ENCODE data around the gene SPAAR. TPM values are rescaled to one million over a fixed set of nuclear protein-coding genes. Genes with fewer than 3 reads are reported as not detected.

Gene SPAAR
- polyA plus RNA-seq (2011; rRNA removed) (0.23 and 0.32 TPM in 2 replicates), polyA minus RNA-seq (2011; rRNA and poly(A)+ RNA removed) (0.14 and 0.46 TPM in 2 replicates)

- Histone ChIP-seq H3K27me3 (ENCODE audit: control insufficient read depth, insufficient read depth, low read length) (no peaks in the 10 kb centered on the region), H3K36me3 (ENCODE audit: control insufficient read depth, insufficient read depth, low read length) (no peaks in the 10 kb centered on the region), H3K4me3 (ENCODE audit: low read depth, low read length) (no peak within 1 kb of the TSS)
- ChIA-PET CTCF (interaction anchor here (0.7 to 1.6 kb wide), 2 partner anchors 10 to 36 kb away, joined by 3 to 4 read pairs; no protein-coding TSS in a partner anchor), POLR2A (no interaction called here)
- DNase-seq (ENCODE audit: low read depth) = no peak
- no peak for TF ChIP-seq CTCF (IDR thresholded peaks at IDR 0.05; ENCODE audit: insufficient read depth, low read depth, low read length)
Observed at GRCh38 chr9:35909274-35909673, at the start of gene SPAAR. Gene SPAAR (plus strand): TSS chr9:35909490. CDS start chr9:35910464, 974 bp downstream.

- ChIA-PET POLR2A (no interaction called here), CTCF (interaction anchor here (1.3 to 4.6 kb wide), 3 partner anchors 16 to 22 kb away, joined by 3 to 21 read pairs (median 3); no protein-coding TSS in a partner anchor)
- peaks cover 12% of the 10 kb centered on the region for H3K27me3 ChIP-seq (ENCODE audit: control insufficient read depth, insufficient read depth, low read length)
- no peak overlapping the region for H3K4me3 ChIP-seq (ENCODE audit: low read depth, low read length)
- no peak for TF ChIP-seq CTCF (IDR thresholded peaks at IDR 0.05; ENCODE audit: insufficient read depth, low read depth, low read length)
- DNase-seq (ENCODE audit: low read depth) = no peak
- H3K36me3 ChIP-seq (ENCODE audit: control insufficient read depth, insufficient read depth, low read length) = no peaks in the 10 kb centered on the region
Observed at GRCh38 chr9:35859990-35860339, 49.3 kb upstream of the SPAAR start.

GRCh38 chr9:35861161-35861897 lies 48.0 kb upstream of the SPAAR start:
- ChIA-PET CTCF (interaction anchor here (1.0 to 1.1 kb wide), 3 partner anchors 10 to 35 kb away, joined by 3 to 6 read pairs (median 3); no protein-coding TSS in a partner anchor), POLR2A (no interaction called here)
- Histone ChIP-seq H3K27me3 (ENCODE audit: control insufficient read depth, insufficient read depth, low read length) (peaks cover 12% of the 10 kb centered on the region), H3K4me3 (ENCODE audit: low read depth, low read length) (no peak overlapping the region), H3K36me3 (ENCODE audit: control insufficient read depth, insufficient read depth, low read length) (no peaks in the 10 kb centered on the region)
- no peak for DNase-seq (ENCODE audit: low read depth)
- no peak for TF ChIP-seq CTCF (IDR thresholded peaks at IDR 0.05; ENCODE audit: insufficient read depth, low read depth, low read length)

- H3K36me3 ChIP-seq (ENCODE audit: control insufficient read depth, insufficient read depth, low read length) = no peaks in the 10 kb centered on the region
- TF ChIP-seq CTCF (IDR thresholded peaks at IDR 0.05; ENCODE audit: insufficient read depth, low read depth, low read length) = no peak
- peaks cover 12% of the 10 kb centered on the region for H3K27me3 ChIP-seq (ENCODE audit: control insufficient read depth, insufficient read depth, low read length)
- no peak overlapping the region for H3K4me3 ChIP-seq (ENCODE audit: low read depth, low read length)
- ChIA-PET POLR2A (no interaction called here), CTCF (no interaction called here)
- DNase-seq (ENCODE audit: low read depth) = no peak
Observed at GRCh38 chr9:35862328-35862727, 47.0 kb upstream of the SPAAR start.

GRCh38 chr9:35863583-35863982 lies 45.7 kb upstream of the SPAAR start:
- DNase-seq (ENCODE audit: low read depth) = no peak
- H3K27me3 ChIP-seq (ENCODE audit: control insufficient read depth, insufficient read depth, low read length) = peaks cover 12% of the 10 kb centered on the region
- ChIA-PET POLR2A (no interaction called here), CTCF (interaction anchor here (0.6 to 1.9 kb wide), 4 partner anchors 9 to 77 kb away, joined by 4 to 6 read pairs (median 4); no protein-coding TSS in a partner anchor)
- no peaks in the 10 kb centered on the region for H3K36me3 ChIP-seq (ENCODE audit: control insufficient read depth, insufficient read depth, low read length)
- no peak for TF ChIP-seq CTCF (IDR thresholded peaks at IDR 0.05; ENCODE audit: insufficient read depth, low read depth, low read length)
- no peak overlapping the region for H3K4me3 ChIP-seq (ENCODE audit: low read depth, low read length)
